Measurements from ENCODE around the gene CLSTN2. TPM values are rescaled to one million over a fixed set of nuclear protein-coding genes. Genes with fewer than 3 reads are reported as not detected.

Gene CLSTN2
- total RNA-seq, 2 donors from 2014 or later: 13.6 to 28.3 TPM

DNA sequence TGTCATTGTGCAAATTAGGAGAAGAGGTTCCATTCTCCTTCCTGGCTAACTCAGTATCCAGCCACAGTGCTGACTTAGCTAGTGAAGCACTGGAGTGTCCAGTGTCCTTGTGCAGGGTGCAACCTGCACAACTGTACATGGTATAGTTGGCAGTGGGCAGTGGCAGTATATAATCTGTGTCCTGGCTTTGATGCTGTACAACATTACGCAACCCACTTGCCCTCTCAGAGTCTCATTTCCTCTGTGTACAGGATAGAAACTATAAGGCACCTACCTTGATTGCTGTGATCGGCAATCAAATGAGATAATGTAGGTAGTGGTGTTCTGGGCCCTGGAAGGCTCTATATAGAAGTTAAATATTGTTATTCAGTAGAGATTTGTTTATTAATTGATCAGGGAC is 333.6 kb downstream of the CLSTN2 start:
- H3K27me3 ChIP-seq: no peaks in the 10 kb centered on the region
- TF ChIP-seq, protein P1, sequence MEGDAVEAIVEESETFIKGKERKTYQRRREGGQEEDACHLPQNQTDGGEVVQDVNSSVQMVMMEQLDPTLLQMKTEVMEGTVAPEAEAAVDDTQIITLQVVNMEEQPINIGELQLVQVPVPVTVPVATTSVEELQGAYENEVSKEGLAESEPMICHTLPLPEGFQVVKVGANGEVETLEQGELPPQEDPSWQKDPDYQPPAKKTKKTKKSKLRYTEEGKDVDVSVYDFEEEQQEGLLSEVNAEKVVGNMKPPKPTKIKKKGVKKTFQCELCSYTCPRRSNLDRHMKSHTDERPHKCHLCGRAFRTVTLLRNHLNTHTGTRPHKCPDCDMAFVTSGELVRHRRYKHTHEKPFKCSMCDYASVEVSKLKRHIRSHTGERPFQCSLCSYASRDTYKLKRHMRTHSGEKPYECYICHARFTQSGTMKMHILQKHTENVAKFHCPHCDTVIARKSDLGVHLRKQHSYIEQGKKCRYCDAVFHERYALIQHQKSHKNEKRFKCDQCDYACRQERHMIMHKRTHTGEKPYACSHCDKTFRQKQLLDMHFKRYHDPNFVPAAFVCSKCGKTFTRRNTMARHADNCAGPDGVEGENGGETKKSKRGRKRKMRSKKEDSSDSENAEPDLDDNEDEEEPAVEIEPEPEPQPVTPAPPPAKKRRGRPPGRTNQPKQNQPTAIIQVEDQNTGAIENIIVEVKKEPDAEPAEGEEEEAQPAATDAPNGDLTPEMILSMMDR (IDR thresholded peaks at IDR 0.05): no peak

GRCh38 chr3:140270329-140270728 is 335.3 kb downstream of the CLSTN2 start:
- H3K4me3 ChIP-seq: no peak overlapping the region
- H3K36me3 ChIP-seq: no peaks in the 10 kb centered on the region
- TF ChIP-seq, protein P1 (IDR thresholded peaks at IDR 0.05): no peak
- H3K27me3 ChIP-seq: no peaks in the 10 kb centered on the region
- H3K9me3 ChIP-seq: no peaks in the 10 kb centered on the region
- no peaks in the 10 kb centered on the region for H3K4me1 ChIP-seq
- H3K27ac ChIP-seq: no peak overlapping the region
- DNase-seq (ENCODE audit: low spot score): no peak

More for the DNA sequence above, 333.6 kb downstream of the CLSTN2 start:
- H3K4me1 ChIP-seq: no peaks in the 10 kb centered on the region
- no peak for DNase-seq (ENCODE audit: low spot score)
- no peak overlapping the region for H3K4me3 ChIP-seq
- H3K9me3 ChIP-seq: no peaks in the 10 kb centered on the region
- H3K27ac ChIP-seq: no peak overlapping the region
- no peaks in the 10 kb centered on the region for H3K36me3 ChIP-seq

DNA sequence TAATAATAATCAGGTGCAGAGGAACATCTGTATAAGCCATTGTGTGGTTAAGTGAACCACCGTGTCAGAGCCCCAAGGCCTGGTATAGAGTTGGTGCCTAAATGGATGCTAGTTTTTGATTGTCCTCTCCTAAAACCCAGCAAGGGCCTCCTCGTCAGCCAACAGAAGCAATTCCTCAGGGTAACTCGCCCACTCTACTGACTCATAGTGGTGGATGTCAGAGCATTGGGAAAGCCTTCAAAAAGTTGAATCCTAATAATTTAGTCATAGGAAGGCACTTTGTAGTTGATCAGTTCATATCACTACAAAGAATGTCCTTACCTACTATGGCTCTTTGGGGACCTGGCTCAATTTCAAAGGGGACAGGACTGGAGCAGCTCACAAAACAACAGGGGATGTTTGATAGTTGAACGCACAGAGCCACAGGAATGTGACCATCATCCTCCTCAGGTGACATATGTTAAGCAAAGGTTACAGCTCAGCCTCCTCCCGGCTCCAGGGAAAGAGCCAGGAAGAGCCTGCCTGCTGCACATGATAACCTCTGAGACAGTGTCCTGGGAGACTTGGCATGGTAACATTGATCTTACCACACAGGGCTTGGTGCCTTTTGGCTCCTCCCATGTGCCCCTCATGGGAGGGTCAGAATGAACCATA is 338.7 kb downstream of the CLSTN2 start:
- TF ChIP-seq, protein P1 (IDR thresholded peaks at IDR 0.05): no peak
- Histone ChIP-seq H3K9me3 (no peaks in the 10 kb centered on the region), H3K27ac (no peak overlapping the region), H3K4me1 (no peaks in the 10 kb centered on the region), H3K27me3 (no peaks in the 10 kb centered on the region), H3K36me3 (no peaks in the 10 kb centered on the region), H3K4me3 (no peak overlapping the region)
- no peak for DNase-seq (ENCODE audit: low spot score)

DNA sequence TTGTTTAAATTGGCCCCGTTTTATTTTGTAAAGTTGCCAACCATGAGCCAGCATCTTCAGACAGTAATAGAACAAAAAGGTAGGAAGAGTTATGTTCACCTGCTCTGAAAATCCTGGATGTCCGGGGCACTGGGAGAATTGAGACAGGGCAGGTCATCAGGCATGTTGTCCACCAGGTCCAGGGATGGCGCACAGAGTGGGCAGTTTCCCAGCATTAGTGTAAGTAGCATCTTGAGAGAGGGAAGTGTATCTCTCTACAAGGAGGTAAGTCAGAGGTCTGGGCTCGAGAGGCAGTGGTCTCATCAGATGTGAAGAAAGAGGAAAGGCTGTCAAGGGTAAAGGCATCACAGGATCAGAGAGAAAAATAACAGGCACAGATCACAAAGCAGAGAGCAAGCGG is 339.4 kb downstream of the CLSTN2 start:
- no peak for DNase-seq (ENCODE audit: low spot score)
- Histone ChIP-seq H3K27ac (no peak overlapping the region), H3K27me3 (no peaks in the 10 kb centered on the region), H3K36me3 (no peaks in the 10 kb centered on the region), H3K9me3 (no peaks in the 10 kb centered on the region), H3K4me3 (no peak overlapping the region), H3K4me1 (no peaks in the 10 kb centered on the region)
- TF ChIP-seq, protein P1 (IDR thresholded peaks at IDR 0.05): no peak

GRCh38 chr3:140276703-140277102 is 341.7 kb downstream of the CLSTN2 start:
- TF ChIP-seq, protein P1 (IDR thresholded peaks at IDR 0.05): peak in 1 of 2 donors; percentile 32
- Histone ChIP-seq H3K4me3 (no peak overlapping the region), H3K4me1 (no peaks in the 10 kb centered on the region), H3K36me3 (no peaks in the 10 kb centered on the region), H3K27me3 (no peaks in the 10 kb centered on the region), H3K9me3 (no peaks in the 10 kb centered on the region), H3K27ac (no peak overlapping the region)
- no peak for DNase-seq (ENCODE audit: low spot score)

GRCh38 chr3:140277886-140278285 is 342.9 kb downstream of the CLSTN2 start:
- no peak for DNase-seq (ENCODE audit: low spot score)
- TF ChIP-seq, protein P1 (IDR thresholded peaks at IDR 0.05): no peak
- Histone ChIP-seq H3K4me3 (no peak overlapping the region), H3K36me3 (no peaks in the 10 kb centered on the region), H3K27me3 (no peaks in the 10 kb centered on the region), H3K27ac (no peak overlapping the region), H3K9me3 (no peaks in the 10 kb centered on the region), H3K4me1 (no peaks in the 10 kb centered on the region)

All from right atrium auricular region (tissue), 2 donors.